ENCODE measurements around the gene CAPZA1.
"Not testable (repeated sequence)": the region's sequence is repeated elsewhere in the genome, so short reads cannot be mapped to it uniquely, and the experiment has no call there.

The CAPZA1 gene

DNA sequence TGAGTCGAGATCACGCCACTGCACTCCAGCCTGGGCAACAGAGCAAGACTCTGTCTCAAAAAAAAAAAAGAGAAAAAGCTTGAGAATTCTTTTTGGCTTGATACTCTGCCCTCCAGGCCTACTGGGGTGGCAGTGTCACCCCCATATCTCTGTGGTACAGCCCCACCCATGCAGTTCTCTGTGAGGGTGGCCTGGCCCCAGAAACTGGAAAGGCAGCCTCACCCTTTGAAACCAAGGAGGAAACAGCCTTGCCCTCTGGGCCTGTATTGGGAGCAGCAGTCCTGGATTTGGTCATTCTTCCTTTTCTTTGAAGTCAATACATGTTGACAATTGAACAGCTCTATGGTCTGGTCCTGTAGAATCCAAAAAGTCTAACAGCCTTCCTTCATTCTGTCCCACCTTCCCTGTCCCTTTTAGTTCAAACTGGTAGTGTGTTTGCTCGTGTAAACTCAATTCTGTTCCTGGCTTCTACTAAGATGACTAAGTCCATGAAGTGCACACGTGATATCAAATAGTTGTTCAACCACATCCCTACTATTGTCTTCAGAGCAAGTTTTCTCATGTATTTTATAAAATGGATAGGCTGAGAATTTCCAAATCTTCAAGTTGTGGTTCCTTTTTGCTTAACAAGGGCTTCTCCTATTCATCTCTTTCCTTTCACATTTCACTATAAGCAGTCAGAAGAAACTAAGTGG is 13.9 kb upstream of the CAPZA1 start:
- no peaks in the 10 kb centered on the region for H3K4me1 Mint-ChIP-seq
- H3K27ac Mint-ChIP-seq (ENCODE audit: low read depth), result no peak overlapping the region
- no peak for ATAC-seq (replicated peaks; ENCODE audit: extremely low read depth, poor library complexity, severe bottlenecking)

DNA sequence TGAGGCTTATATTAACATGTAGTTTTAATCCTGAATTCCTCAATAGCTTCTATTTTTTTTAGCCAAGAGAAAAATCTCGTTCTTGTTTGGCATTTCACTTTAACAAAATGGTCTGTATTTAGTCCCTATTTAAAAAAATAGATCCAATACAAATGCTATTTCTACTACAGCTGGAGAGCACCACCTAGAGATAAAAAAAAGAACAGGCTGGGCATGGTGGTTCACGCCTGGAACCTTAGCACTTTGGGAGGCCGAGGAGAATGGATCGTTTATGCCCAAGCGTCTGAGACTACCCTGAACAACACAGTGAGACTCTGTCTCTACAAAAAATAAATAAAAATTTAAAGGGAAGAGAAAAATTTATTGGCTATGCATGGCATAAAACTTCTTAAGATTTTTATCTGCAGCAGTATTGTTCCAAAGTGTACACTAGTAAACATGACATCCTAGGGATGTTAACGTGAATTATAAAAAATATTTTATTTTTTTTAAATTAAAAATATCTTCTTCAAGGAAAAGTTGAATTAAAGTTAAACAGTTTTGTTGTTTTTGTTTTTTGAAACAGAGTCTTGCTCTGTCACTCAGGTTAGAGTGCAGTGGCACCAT is 5.1 kb upstream of the CAPZA1 start:
- ATAC-seq (replicated peaks; ENCODE audit: extremely low read depth, poor library complexity, severe bottlenecking), result no peak
- no peak overlapping the region for H3K27ac Mint-ChIP-seq (ENCODE audit: low read depth)
- no peak for DNase-seq (ENCODE audit: low spot score in 2 of 2)
- H3K9me3 Mint-ChIP-seq, result no peaks in the 10 kb centered on the region
- no peak overlapping the region for H3K4me3 Mint-ChIP-seq
- no peaks in the 10 kb centered on the region for H3K27me3 Mint-ChIP-seq
- peaks cover 23% of the 10 kb centered on the region for H3K4me1 Mint-ChIP-seq
- peaks cover 28% of the 10 kb centered on the region for H3K36me3 Mint-ChIP-seq (ENCODE audit: insufficient read depth)

More for the DNA sequence above, 13.9 kb upstream of the CAPZA1 start:
- Mint-ChIP-seq H3K27me3 (no peaks in the 10 kb centered on the region), H3K9me3 (no peaks in the 10 kb centered on the region), H3K4me3 (no peak overlapping the region), H3K36me3 (ENCODE audit: insufficient read depth) (peaks cover 25% of the 10 kb centered on the region)
- DNase-seq (ENCODE audit: low spot score in 2 of 2), result no peak

DNA sequence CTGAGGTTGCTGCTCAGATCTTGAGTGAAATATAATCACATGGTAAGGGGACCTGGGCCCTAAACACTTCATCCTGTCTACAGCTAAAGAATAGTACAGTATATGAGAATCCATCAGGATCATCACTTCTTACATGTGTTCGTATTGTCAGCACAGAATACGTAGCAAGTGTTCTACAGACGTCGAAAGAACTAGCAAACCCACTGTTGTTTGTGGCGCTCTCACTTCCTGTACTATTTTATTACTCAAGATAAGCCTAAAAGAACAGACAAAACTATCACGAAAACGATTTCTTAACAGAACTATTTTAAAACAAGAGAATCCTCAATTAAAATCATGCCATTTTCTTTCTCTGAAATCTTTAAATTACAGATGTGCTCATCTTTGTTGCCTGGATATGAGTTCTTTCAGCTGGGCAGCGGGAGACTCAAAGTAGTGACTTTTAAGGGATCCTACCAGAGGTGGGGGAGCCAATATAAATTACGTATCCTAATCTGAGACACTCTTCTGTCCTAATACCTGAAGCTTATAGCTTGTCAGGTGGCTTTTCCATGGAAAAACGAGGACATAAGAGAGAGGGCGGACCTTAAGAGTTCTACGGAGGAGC is 1.4 kb upstream of the CAPZA1 start:
- Mint-ChIP-seq H3K27me3 (no peaks in the 10 kb centered on the region), H3K4me1 (peaks cover 46% of the 10 kb centered on the region), H3K36me3 (ENCODE audit: insufficient read depth) (peaks cover 49% of the 10 kb centered on the region), H3K4me3 (peak overlapping the region; percentile 91), H3K9me3 (no peaks in the 10 kb centered on the region), H3K27ac (ENCODE audit: low read depth) (peak overlapping the region; percentile 99)
- DNase-seq (ENCODE audit: low spot score in 2 of 2) (peak in 1 of 2 donors; percentile 42), ATAC-seq (replicated peaks; ENCODE audit: extremely low read depth, poor library complexity, severe bottlenecking) (peak; percentile 53)

GRCh38 chr1:112618721-112619517 is 713 bp upstream of the CAPZA1 start, which contains the start of gene ST7L:
ST7L (minus strand) TSS chr1:112619141; CDS start chr1:112619113, 28 bp downstream.
- H3K4me3 Mint-ChIP-seq, result peak within 1 kb of the TSS; percentile 91
- peak within 1 kb of the TSS; percentile 99 for H3K27ac Mint-ChIP-seq (ENCODE audit: low read depth)
- H3K27me3 Mint-ChIP-seq, result no peaks in the 10 kb centered on the region
- ATAC-seq (replicated peaks; ENCODE audit: extremely low read depth, poor library complexity, severe bottlenecking) (peak; percentile 34), DNase-seq (ENCODE audit: low spot score in 2 of 2) (peak; percentile 43 to 58)
- H3K9me3 Mint-ChIP-seq, result no peaks in the 10 kb centered on the region
- H3K4me1 Mint-ChIP-seq, result peaks cover 46% of the 10 kb centered on the region
- H3K36me3 Mint-ChIP-seq (ENCODE audit: insufficient read depth), result peaks cover 54% of the 10 kb centered on the region

DNA sequence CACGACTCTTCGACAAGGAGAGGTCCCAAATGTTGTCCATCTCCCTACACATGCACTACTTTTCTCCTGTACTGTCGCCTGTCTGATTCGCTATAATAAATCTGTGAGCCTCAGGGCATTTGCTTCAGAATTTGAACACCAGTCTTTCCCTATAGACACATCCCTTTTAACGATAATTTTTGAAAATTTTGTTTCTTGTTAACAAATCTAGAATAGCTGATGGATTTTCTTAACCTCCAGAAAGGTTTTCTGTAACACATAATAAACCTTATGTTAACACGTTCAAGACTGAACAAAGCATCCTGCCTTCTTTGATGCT is 704 bp downstream of the CAPZA1 start:
- peaks cover 55% of the 10 kb centered on the region for H3K4me1 Mint-ChIP-seq

DNA sequence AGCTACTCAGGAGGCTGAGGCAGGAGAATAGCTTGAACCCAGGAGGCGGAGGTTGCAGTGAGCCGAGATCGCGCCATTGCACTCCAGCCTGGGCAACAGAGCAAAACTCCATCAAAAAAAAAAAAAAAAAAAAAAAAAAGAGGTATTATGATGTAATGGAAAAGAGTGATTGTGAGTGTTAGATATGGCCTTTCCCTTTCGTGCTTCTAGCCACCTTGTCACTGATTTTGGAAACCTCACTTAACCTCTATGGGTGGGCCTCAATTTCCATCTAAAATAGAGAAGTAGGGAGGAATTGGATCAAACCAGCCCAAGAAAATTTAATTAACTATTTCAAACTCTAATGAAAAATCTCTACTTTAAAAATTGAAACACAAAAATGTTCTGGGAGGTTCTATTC is 4.9 kb downstream of the CAPZA1 start:
- not testable (repeated sequence) for H3K9me3 Mint-ChIP-seq
- H3K4me3 Mint-ChIP-seq, result peak overlapping the region; percentile 34

More for the DNA sequence above, 704 bp downstream of the CAPZA1 start:
- Mint-ChIP-seq H3K4me3 (peak overlapping the region; percentile 91), H3K27ac (ENCODE audit: low read depth) (peak overlapping the region; percentile 99), H3K27me3 (no peaks in the 10 kb centered on the region), H3K36me3 (ENCODE audit: insufficient read depth) (peaks cover 63% of the 10 kb centered on the region), H3K9me3 (no peaks in the 10 kb centered on the region)
- ATAC-seq (replicated peaks; ENCODE audit: extremely low read depth, poor library complexity, severe bottlenecking) (no peak), DNase-seq (ENCODE audit: low spot score in 2 of 2) (no peak)

GRCh38 chr1:112625696-112626095 is 6.1 kb downstream of the CAPZA1 start:
- ATAC-seq (replicated peaks; ENCODE audit: extremely low read depth, poor library complexity, severe bottlenecking) (no peak), DNase-seq (ENCODE audit: low spot score in 2 of 2) (no peak)
- peak overlapping the region; percentile 34 for H3K4me3 Mint-ChIP-seq
- no peaks in the 10 kb centered on the region for H3K27me3 Mint-ChIP-seq
- H3K4me1 Mint-ChIP-seq, result peaks cover 65% of the 10 kb centered on the region
- H3K36me3 Mint-ChIP-seq (ENCODE audit: insufficient read depth), result peaks cover 59% of the 10 kb centered on the region
- H3K27ac Mint-ChIP-seq (ENCODE audit: low read depth), result peak overlapping the region; percentile 33
- no peaks in the 10 kb centered on the region for H3K9me3 Mint-ChIP-seq

More for the DNA sequence above, 4.9 kb downstream of the CAPZA1 start:
- peaks cover 65% of the 10 kb centered on the region for H3K4me1 Mint-ChIP-seq
- not testable (repeated sequence) for ATAC-seq (replicated peaks; ENCODE audit: extremely low read depth, poor library complexity, severe bottlenecking); DNase-seq (ENCODE audit: low spot score in 2 of 2); H3K27me3 Mint-ChIP-seq
- H3K36me3 Mint-ChIP-seq (ENCODE audit: insufficient read depth), result peaks cover 67% of the 10 kb centered on the region
- H3K27ac Mint-ChIP-seq (ENCODE audit: low read depth), result peak overlapping the region; percentile 66

GRCh38 chr1:112626193-112626592 is 6.6 kb downstream of the CAPZA1 start:
- Mint-ChIP-seq H3K27me3 (no peaks in the 10 kb centered on the region), H3K27ac (ENCODE audit: low read depth) (peak overlapping the region; percentile 33), H3K9me3 (no peaks in the 10 kb centered on the region), H3K4me1 (peaks cover 65% of the 10 kb centered on the region), H3K36me3 (ENCODE audit: insufficient read depth) (peaks cover 56% of the 10 kb centered on the region), H3K4me3 (peak overlapping the region; percentile 12)
- ATAC-seq (replicated peaks; ENCODE audit: extremely low read depth, poor library complexity, severe bottlenecking), result no peak
- no peak for DNase-seq (ENCODE audit: low spot score in 2 of 2)

DNA sequence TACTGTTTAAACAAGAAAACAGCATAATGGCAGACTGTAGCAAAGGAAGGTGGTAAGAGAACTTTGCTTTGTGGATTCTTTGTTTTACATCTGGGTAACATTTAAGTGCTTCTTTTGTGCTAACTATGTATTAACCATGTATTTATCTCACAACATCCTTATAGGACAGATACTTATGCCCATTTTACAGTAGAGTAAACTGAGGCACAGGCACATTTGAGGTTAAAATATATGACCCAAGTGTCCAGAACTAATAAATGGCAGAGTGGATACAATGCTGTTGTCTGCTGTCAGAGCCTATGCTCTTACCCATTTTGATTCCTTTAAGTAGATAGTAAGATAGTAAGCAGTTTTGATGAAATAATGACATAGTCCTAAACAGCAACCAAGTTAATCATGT is 7.3 kb downstream of the CAPZA1 start:
- Mint-ChIP-seq H3K4me1 (peaks cover 71% of the 10 kb centered on the region), H3K27me3 (no peaks in the 10 kb centered on the region), H3K9me3 (no peaks in the 10 kb centered on the region), H3K27ac (ENCODE audit: low read depth) (peak overlapping the region; percentile 33), H3K36me3 (ENCODE audit: insufficient read depth) (peaks cover 57% of the 10 kb centered on the region), H3K4me3 (peak overlapping the region; percentile 12)
- DNase-seq (ENCODE audit: low spot score in 2 of 2) (no peak), ATAC-seq (replicated peaks; ENCODE audit: extremely low read depth, poor library complexity, severe bottlenecking) (no peak)

DNA sequence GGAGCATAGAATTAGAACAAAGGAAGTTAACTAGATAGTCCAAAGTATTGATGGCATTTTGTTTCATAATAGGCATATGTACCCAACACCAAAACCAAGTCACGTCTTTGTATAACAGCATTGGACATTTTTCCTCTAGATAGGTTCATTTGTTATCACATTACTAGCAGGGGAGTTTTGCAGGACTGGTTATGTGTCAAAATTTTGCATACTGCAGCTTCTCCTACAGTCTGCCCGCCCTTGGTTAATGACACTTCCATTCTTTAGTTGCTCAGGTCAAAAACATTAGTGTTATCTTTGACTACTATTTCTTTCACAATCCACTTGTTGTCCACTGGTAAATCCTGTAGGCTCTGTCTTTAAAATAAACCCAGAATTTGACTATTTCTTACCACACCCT is 8.9 kb downstream of the CAPZA1 start:
- peaks cover 49% of the 10 kb centered on the region for H3K36me3 Mint-ChIP-seq (ENCODE audit: insufficient read depth)
- H3K4me3 Mint-ChIP-seq, result no peak overlapping the region
- no peaks in the 10 kb centered on the region for H3K27me3 Mint-ChIP-seq
- no peaks in the 10 kb centered on the region for H3K9me3 Mint-ChIP-seq
- ATAC-seq (replicated peaks; ENCODE audit: extremely low read depth, poor library complexity, severe bottlenecking), result no peak
- H3K4me1 Mint-ChIP-seq, result peaks cover 78% of the 10 kb centered on the region
- DNase-seq (ENCODE audit: low spot score in 2 of 2), result no peak
- H3K27ac Mint-ChIP-seq (ENCODE audit: low read depth), result peak overlapping the region; percentile 16

- peaks cover 49% of the 10 kb centered on the region for H3K36me3 Mint-ChIP-seq (ENCODE audit: insufficient read depth)
- H3K27me3 Mint-ChIP-seq, result no peaks in the 10 kb centered on the region
- H3K4me3 Mint-ChIP-seq, result peak overlapping the region; percentile 27
- ATAC-seq (replicated peaks; ENCODE audit: extremely low read depth, poor library complexity, severe bottlenecking) (no peak), DNase-seq (ENCODE audit: low spot score in 2 of 2) (no peak)
- H3K27ac Mint-ChIP-seq (ENCODE audit: low read depth), result peak overlapping the region; percentile 16
- no peaks in the 10 kb centered on the region for H3K9me3 Mint-ChIP-seq
- H3K4me1 Mint-ChIP-seq, result peaks cover 86% of the 10 kb centered on the region
Observed at GRCh38 chr1:112629256-112629655, 9.6 kb downstream of the CAPZA1 start.

DNA sequence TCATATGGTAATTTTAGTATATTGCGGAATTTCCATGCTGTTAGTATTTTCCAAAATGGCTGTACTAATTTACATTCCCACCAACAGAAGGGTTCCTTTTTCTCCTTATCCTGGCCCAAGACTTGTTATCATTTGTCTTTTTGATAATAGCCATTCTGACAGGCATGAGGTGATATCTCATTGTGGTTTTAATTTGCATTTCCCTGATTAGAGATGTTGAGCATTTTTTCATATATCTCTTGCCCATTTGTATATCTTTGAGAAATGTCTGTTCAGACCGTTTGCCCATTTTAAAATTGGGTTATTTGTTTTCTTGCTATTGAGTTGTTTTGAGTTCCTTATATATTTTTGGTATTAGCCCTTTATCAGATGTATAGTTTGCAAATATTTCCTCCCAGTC is 14.0 kb downstream of the CAPZA1 start:
- H3K36me3 Mint-ChIP-seq (ENCODE audit: insufficient read depth), result peaks cover 29% of the 10 kb centered on the region
- no peak for DNase-seq (ENCODE audit: low spot score in 2 of 2)
- H3K4me3 Mint-ChIP-seq, result peak overlapping the region; percentile 6
- peaks cover 85% of the 10 kb centered on the region for H3K4me1 Mint-ChIP-seq
- H3K27ac Mint-ChIP-seq (ENCODE audit: low read depth), result peak overlapping the region; percentile 76
- H3K27me3 Mint-ChIP-seq, result no peaks in the 10 kb centered on the region
- no peaks in the 10 kb centered on the region for H3K9me3 Mint-ChIP-seq
- ATAC-seq (replicated peaks; ENCODE audit: extremely low read depth, poor library complexity, severe bottlenecking), result no peak
